Measurements from ENCODE around the gene FBXO38. TPM values are rescaled to one million over a fixed set of nuclear protein-coding genes. Genes with fewer than 3 reads are reported as not detected.

FBXO38 gene
- total and polyA plus RNA-seq, 9 donors: 21.0 to 30.8 (median 25.0) TPM

GRCh38 chr5:148488757-148489156 lies 105.0 kb downstream of the FBXO38 start:
- Histone ChIP-seq H3K4me3 (ENCODE audit: low read length) (no peak overlapping the region), H3K36me3 (ENCODE audit: control insufficient read depth, insufficient read depth, low read length) (no peaks in the 10 kb centered on the region), H3K27me3 (ENCODE audit: control insufficient read depth, insufficient read depth, low read length) (no peaks in the 10 kb centered on the region), H3K4me1 (ENCODE audit: control insufficient read depth, insufficient read depth, low read length) (peaks cover 5% of the 10 kb centered on the region), H3K27ac (ENCODE audit: low read length) (no peak overlapping the region), H3K9me3 (replicated peaks; ENCODE audit: control insufficient read depth, low read depth, low read length) (no peaks in the 10 kb centered on the region)
- 67% methylated on average over 1 of the region's 2 CpGs for WGBS (ENCODE audit: insufficient coverage)
- no peak for DNase-seq

GRCh38 chr5:148491015-148491792 lies 107.4 kb downstream of the FBXO38 start:
- no peaks in the 10 kb centered on the region for H3K27me3 ChIP-seq (ENCODE audit: control insufficient read depth, insufficient read depth, low read length)
- H3K27ac ChIP-seq (ENCODE audit: low read length): peak overlapping the region; percentile 39
- H3K4me3 ChIP-seq (ENCODE audit: low read length): no peak overlapping the region
- WGBS (ENCODE audit: insufficient coverage): 18% methylated on average over 3 of the region's 10 CpGs
- no peaks in the 10 kb centered on the region for H3K36me3 ChIP-seq (ENCODE audit: control insufficient read depth, insufficient read depth, low read length)
- DNase-seq: peak; percentile 43
- no peaks in the 10 kb centered on the region for H3K9me3 ChIP-seq (replicated peaks; ENCODE audit: control insufficient read depth, low read depth, low read length)
- peaks cover 5% of the 10 kb centered on the region for H3K4me1 ChIP-seq (ENCODE audit: control insufficient read depth, insufficient read depth, low read length)

DNA sequence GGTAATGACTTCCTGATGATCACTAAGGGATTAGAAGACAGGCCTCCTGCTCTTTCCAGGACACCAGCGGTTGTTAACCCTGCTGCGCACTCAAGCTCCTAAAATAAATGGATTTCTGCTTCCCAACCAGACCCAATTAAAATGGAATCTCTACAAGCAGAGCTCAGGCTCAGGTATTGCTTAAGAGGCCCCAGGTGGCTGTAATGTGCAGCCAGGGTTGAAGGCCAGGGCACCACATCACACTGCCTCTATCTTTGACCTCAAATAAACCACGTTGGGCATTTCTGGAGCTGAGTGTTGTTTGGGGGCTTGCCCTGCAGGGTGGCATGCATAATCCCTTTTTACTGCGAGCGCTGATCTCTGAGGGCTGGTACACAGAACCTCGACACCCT lies 108.0 kb downstream of the FBXO38 start:
- no peak overlapping the region for H3K27ac ChIP-seq (ENCODE audit: low read length)
- H3K4me1 ChIP-seq (ENCODE audit: control insufficient read depth, insufficient read depth, low read length): peaks cover 5% of the 10 kb centered on the region

GRCh38 chr5:148492351-148492750 lies 108.6 kb downstream of the FBXO38 start:
- WGBS (ENCODE audit: insufficient coverage): no CpG with 5 or more reads among the region's 1 CpG
- Histone ChIP-seq H3K27me3 (ENCODE audit: control insufficient read depth, insufficient read depth, low read length) (no peaks in the 10 kb centered on the region), H3K4me1 (ENCODE audit: control insufficient read depth, insufficient read depth, low read length) (peaks cover 5% of the 10 kb centered on the region), H3K27ac (ENCODE audit: low read length) (no peak overlapping the region), H3K9me3 (replicated peaks; ENCODE audit: control insufficient read depth, low read depth, low read length) (no peaks in the 10 kb centered on the region), H3K36me3 (ENCODE audit: control insufficient read depth, insufficient read depth, low read length) (no peaks in the 10 kb centered on the region), H3K4me3 (ENCODE audit: low read length) (no peak overlapping the region)
- no peak for DNase-seq

More for the DNA sequence above, 108.0 kb downstream of the FBXO38 start:
- H3K4me3 ChIP-seq (ENCODE audit: low read length): no peak overlapping the region
- no peak for DNase-seq
- WGBS (ENCODE audit: insufficient coverage): 29% methylated on average over 4 of the region's 6 CpGs
- H3K27me3 ChIP-seq (ENCODE audit: control insufficient read depth, insufficient read depth, low read length): no peaks in the 10 kb centered on the region
- H3K9me3 ChIP-seq (replicated peaks; ENCODE audit: control insufficient read depth, low read depth, low read length): no peaks in the 10 kb centered on the region
- no peaks in the 10 kb centered on the region for H3K36me3 ChIP-seq (ENCODE audit: control insufficient read depth, insufficient read depth, low read length)

Other genes with a start within 250 kb of the FBXO38 start
- gene SPINK14, start 215.4 kb upstream of the FBXO38 start, total RNA-seq: not detected
- not detected for gene SPINK14, start 215.4 kb upstream of the FBXO38 start, polyA plus RNA-seq (ENCODE audit: insufficient read depth in 1 of 8, insufficient read length in 8 of 8, low replicate concordance in 1 of 8)
- gene SPINK6, start 180.9 kb upstream of the FBXO38 start, total RNA-seq: not detected
- gene SPINK6, start 180.9 kb upstream of the FBXO38 start, polyA plus RNA-seq (ENCODE audit: insufficient read depth in 1 of 8, insufficient read length in 8 of 8, low replicate concordance in 1 of 8): not detected
- not detected for gene MARCOL, start 145.4 kb upstream of the FBXO38 start, total RNA-seq
- not detected for gene MARCOL, start 145.4 kb upstream of the FBXO38 start, polyA plus RNA-seq (ENCODE audit: insufficient read depth in 1 of 8, insufficient read length in 8 of 8, low replicate concordance in 1 of 8)
- not detected for gene SPINK13, start 115.2 kb upstream of the FBXO38 start, total RNA-seq
- under 1 TPM in 4 of 8 donors, not detected in 4; 0.24 to 0.48 (median 0.42) TPM for gene SPINK13, start 115.2 kb upstream of the FBXO38 start, polyA plus RNA-seq (ENCODE audit: insufficient read depth in 1 of 8, insufficient read length in 8 of 8, low replicate concordance in 1 of 8)
- not detected for gene SPINK7, start 71.5 kb upstream of the FBXO38 start, total RNA-seq
- under 1 TPM in 4 of 8 donors, not detected in 4; 0.11 to 0.74 (median 0.19) TPM for gene SPINK7, start 71.5 kb upstream of the FBXO38 start, polyA plus RNA-seq (ENCODE audit: insufficient read depth in 1 of 8, insufficient read length in 8 of 8, low replicate concordance in 1 of 8)
- not detected for gene SPINK9, start 48.4 kb upstream of the FBXO38 start, total RNA-seq
- under 1 TPM in 1 of 8 donors, not detected in 7; 0.18 TPM for gene SPINK9, start 48.4 kb upstream of the FBXO38 start, polyA plus RNA-seq (ENCODE audit: insufficient read depth in 1 of 8, insufficient read length in 8 of 8, low replicate concordance in 1 of 8)

Measured in muscle of leg (tissue), 11 donors.